HG03378 (cell line): ENCODE results near the gene COQ4.

Experiments used
- ATAC-seq: cut with Tn5 transposase; IDR thresholded peaks from one replicate; pipeline ENCODE4 v1.9.1; 2021; ENCODE audit warnings: mild to moderate bottlenecking, moderate library complexity; ENCODE audit not compliant: unreplicated experiment

COQ4 gene

DNA sequence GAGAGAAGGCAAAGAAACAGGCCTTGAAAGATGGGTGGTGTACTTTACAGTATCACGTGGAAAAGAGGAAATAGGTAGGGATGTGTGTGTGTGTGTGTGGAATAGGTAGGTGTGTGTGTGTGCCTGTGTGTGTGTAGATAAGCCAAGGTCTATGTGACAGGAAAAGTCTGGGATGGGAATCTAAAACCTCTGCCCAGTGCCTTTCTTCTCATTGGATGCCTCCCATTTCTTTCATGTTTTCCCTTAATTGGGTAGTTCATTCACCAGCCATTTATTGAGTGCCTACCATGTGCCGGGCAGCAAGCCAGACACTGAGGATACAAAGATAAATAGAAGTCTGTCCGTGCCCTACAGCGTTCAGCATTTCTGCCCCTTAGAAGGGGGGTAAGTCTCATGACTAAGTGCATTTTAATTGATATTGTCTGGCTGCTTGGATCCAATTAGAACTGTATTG, 49.6 kb downstream of the COQ4 start:
- ATAC-seq = no peak

DNA sequence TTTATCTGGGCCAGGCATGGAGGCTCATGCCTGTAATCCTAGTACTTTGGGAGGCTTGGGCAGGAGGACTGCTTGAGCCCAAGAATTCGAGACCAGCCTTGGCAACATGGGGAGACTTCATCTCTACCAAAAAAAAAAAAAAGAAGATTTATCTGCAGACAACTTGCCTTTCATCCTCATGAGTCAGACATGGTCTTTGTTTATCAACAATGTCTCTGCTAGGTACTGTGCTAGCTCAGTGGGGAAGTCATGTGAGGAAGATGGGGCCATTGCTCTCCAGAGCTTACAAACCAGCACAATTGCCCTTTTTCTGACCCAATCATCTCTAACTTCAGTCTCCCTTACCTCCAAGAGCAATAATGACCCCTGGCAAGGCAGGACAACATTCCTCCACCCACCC, 50.1 kb downstream of the COQ4 start:
- no peak for ATAC-seq

DNA sequence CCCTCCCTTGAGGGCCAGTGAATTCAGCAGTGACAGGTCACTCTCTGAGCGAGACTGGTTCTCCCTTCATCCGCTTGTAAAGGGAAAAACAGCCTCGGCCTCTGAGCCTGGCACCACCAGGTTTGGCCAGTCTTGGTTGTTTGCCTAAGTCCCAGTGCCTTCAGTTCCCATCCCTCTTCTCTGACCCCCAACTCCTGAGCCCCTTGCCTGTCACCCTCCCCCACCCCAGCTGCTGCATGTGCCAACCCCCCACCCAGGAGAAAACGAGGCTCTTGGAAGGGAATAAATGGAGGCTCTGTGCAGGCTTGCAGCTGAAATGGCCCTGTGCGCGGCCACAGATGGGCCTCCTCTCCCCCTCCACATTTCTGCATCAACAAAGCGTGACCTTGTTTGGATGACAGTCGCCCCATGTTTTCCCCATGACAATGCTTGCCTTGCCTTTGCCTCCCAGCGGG, 51.6 kb downstream of the COQ4 start:
- no peak for ATAC-seq

DNA sequence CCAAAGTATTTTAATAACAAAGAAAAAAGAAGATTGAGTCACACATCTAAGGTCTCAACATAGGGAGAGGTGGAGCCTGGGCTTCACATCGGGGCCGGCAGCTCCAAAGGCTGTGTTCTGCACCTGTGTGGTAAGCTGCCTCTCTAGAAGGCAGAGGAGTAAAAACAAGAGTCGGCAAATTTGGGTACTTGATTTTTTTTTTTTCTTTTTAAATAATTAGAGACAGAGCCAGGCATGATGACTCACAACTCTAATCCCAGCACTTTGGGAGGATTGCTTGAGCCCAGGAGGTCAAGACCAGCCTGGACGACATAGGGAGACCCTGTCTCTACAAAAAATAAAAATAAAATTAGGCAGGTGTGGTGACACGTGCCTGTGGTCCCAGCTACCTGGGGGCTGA, 53.2 kb downstream of the COQ4 start:
- no peak for ATAC-seq

DNA sequence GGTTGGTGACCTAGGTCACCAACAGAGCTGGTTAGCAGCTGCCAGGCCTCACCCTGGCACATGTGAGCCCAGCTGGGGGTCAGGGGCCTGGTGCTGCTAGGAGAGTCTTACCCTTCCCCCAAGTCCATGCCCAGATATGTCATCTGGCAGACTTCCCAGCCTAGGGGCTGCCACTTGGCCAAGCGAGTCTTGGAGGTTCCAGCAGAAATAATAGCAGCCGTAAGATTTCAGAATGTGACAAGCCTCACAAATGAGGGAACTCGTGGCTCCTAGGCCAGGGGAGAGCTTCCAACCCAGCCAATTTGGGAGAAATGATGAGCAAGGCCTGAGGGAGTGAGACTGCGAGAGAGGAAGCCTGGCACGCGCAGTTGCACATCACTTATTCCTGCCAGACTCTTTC, 59.6 kb downstream of the COQ4 start:
- ATAC-seq = no peak

DNA sequence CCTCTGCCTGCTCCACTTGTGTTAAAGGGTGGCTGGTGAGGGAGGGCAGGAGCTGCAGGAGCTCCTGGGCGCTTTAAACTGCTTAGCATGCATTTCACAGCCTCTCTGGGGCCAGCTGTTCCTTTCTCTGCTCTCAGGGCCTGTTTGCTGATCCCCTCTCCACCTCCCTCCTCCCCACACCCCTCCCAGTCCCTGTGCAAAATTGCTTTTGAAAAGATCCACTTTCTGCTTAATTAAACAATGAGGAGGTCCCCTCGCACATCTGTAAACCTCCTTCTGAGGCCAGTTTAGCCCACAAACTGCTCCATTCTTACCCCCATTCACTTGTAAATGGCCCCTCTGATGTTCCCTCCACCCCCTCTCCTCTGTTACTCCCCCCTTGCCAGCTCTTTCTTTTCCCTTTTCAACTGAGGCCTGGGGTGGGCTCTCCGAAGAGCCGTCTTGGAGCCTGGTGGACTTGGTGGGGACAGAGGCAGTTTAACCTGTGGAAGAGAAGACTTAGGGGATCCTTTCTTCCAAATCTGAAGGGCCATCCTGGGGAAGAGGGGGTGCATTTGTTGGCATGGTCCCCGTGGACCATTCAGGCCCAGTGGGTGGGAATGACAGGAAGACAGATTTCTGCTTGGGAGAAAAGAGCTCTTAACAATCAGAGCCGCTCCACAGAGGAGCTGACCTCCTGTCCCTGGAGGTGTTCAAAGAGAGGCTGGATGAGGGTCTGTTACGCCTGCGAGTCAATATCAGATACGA, 60.5 kb downstream of the COQ4 start:
- no peak for ATAC-seq
